BE2C (cell line): Measurements from ENCODE around the gene COL18A1.
A peak's percentile ranks its signal among the peaks of the same experiment; 100 is the strongest.

Experiments
- DNase-seq: peaks from one replicate; pipeline ENCODE4 v3.0.0-alpha.2; 2020
- H3K27me3 ChIP-seq: fragments of 250-450 bp; sonication (Bioruptor Pico); 2 replicates; pipeline ENCODE4 v1.5.1; 2020; ENCODE audit warnings: mild to moderate bottlenecking
- H3K36me3 ChIP-seq: fragments of 250-450 bp; sonication (Bioruptor Pico); 2 replicates; pipeline ENCODE4 v1.5.1; 2020; ENCODE audit warnings: mild to moderate bottlenecking
- H3K4me1 ChIP-seq: fragments of 250-450 bp; sonication (Bioruptor Pico); 2 replicates; pipeline ENCODE4 v1.5.1; 2020
- H3K4me3 ChIP-seq: 2 replicates; pipeline ENCODE4 v1.5.1; 2011; ENCODE audit warnings: low read depth, low read length
- H3K9me3 ChIP-seq: fragments of 250-450 bp; sonication (Bioruptor Pico); 2 replicates; pipeline ENCODE4 v1.5.1; 2020
- CTCF ChIP-seq: IDR thresholded peaks from 2 replicates; pipeline ENCODE4 v1.5.1; 2012; ENCODE audit warnings: mild to moderate bottlenecking, low read depth, low read length

The COL18A1 gene

GRCh38 chr21:45452696-45453307 is 47.8 kb downstream of the COL18A1 start:
- no peak for DNase-seq
- Histone ChIP-seq H3K36me3 (no peaks in the 10 kb centered on the region), H3K9me3 (no peaks in the 10 kb centered on the region), H3K4me1 (no peaks in the 10 kb centered on the region), H3K4me3 (no peak overlapping the region), H3K27me3 (peaks cover 17% of the 10 kb centered on the region; the same call in 1 of the 2 replicates)
- no peak for TF ChIP-seq CTCF

- no peak overlapping the region for H3K4me3 ChIP-seq
- TF ChIP-seq CTCF = no peak
- DNase-seq = no peak
- H3K4me1 ChIP-seq = no peaks in the 10 kb centered on the region
- H3K27me3 ChIP-seq = peaks cover 17% of the 10 kb centered on the region; the same call in 1 of the 2 replicates
- H3K9me3 ChIP-seq = no peaks in the 10 kb centered on the region
- no peaks in the 10 kb centered on the region for H3K36me3 ChIP-seq
These were observed 48.5 kb downstream of the COL18A1 start for GRCh38 chr21:45453308-45453950.

GRCh38 chr21:45454060-45454925 is 49.3 kb downstream of the COL18A1 start:
- H3K9me3 ChIP-seq = no peaks in the 10 kb centered on the region
- TF ChIP-seq CTCF = no peak
- DNase-seq = no peak
- no peak overlapping the region for H3K4me3 ChIP-seq
- peaks cover 17% of the 10 kb centered on the region; the same call in 1 of the 2 replicates for H3K27me3 ChIP-seq
- no peaks in the 10 kb centered on the region; the same call in 1 of the 2 replicates for H3K4me1 ChIP-seq
- no peaks in the 10 kb centered on the region for H3K36me3 ChIP-seq

GRCh38 chr21:45454926-45455673 is 50.1 kb downstream of the COL18A1 start:
- Histone ChIP-seq H3K36me3 (no peaks in the 10 kb centered on the region), H3K9me3 (no peaks in the 10 kb centered on the region), H3K27me3 (peaks cover 17% of the 10 kb centered on the region; the same call in 1 of the 2 replicates), H3K4me3 (no peak overlapping the region; the same call in 1 of the 2 replicates), H3K4me1 (no peaks in the 10 kb centered on the region; the same call in 1 of the 2 replicates)
- DNase-seq = peak; percentile 47
- no peak for TF ChIP-seq CTCF

GRCh38 chr21:45455674-45456583 is 51.0 kb downstream of the COL18A1 start:
- Histone ChIP-seq H3K9me3 (no peaks in the 10 kb centered on the region), H3K4me3 (no peak overlapping the region; the same call in 1 of the 2 replicates), H3K4me1 (no peaks in the 10 kb centered on the region; the same call in 1 of the 2 replicates), H3K36me3 (no peaks in the 10 kb centered on the region), H3K27me3 (peaks cover 17% of the 10 kb centered on the region; the same call in 1 of the 2 replicates)
- no peak for DNase-seq
- TF ChIP-seq CTCF = no peak
